ENCODE data around the gene CACNA1C.
A peak's percentile ranks its signal among the peaks of the same experiment; 100 is the strongest.

Gene CACNA1C

GRCh38 chr12:2393016-2393415, 340.2 kb downstream of the CACNA1C start:
- no peak for DNase-seq (ENCODE audit: low read depth)

GRCh38 chr12:2393996-2394395, 341.2 kb downstream of the CACNA1C start:
- DNase-seq (ENCODE audit: low read depth): no peak

- DNase-seq (ENCODE audit: low read depth): peak; percentile 67
Measured at GRCh38 chr12:2395354-2395977, 342.7 kb downstream of the CACNA1C start.

DNA sequence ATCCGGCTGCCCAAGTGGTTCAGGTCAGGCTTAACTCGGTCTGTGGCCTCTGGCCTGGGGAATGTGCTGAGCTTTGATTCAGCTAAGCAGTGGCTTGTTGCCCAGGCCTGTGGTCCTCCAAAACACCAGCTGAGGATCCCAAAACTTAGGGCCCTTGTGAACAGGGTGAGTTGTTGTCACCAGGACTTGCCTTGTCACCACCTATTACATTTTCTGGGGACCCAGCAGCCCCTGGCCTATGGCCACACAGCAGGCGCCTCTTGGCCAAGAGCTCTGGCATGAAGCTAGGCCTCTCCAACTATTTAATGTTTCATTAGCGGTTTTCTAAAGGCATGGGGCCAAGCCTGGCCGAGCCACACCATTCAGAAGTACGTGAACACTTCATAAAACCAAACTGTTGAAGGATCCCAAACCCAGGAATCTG, 343.7 kb downstream of the CACNA1C start:
- no peak for DNase-seq (ENCODE audit: low read depth)

DNA sequence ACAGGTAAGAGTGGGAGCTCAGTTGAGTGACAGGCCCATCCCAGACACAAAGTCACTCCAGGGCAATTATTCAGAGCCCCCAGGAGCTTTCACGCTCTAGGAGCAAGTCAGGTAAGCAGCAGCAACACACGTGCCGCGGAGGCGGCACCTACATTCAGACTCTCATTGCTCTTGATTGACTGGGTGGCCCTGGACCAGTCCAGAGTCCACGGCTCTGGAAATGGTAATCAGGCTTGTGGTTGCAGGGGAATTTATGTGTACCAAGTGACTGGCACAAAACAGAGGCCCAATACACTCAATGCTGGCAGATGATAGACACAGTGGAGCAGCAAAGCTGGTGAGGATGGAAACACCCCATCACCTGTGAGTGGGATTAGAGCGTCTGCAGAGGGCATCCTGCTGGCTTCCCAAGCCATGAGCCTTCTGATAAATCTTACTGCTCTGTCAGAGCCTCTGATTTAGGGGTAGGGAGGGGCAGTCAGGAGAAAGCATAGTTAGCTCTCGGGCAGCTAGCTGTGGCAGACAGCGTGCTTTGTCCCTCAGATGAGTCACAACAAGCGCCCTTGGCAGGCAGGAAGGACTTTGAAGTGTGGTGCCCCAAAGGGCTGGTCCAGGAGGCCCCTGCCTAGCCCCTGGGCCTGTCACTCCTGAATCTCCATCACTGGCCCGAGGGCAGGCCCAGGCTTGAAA, 344.7 kb downstream of the CACNA1C start:
- DNase-seq (ENCODE audit: low read depth): no peak

DNA sequence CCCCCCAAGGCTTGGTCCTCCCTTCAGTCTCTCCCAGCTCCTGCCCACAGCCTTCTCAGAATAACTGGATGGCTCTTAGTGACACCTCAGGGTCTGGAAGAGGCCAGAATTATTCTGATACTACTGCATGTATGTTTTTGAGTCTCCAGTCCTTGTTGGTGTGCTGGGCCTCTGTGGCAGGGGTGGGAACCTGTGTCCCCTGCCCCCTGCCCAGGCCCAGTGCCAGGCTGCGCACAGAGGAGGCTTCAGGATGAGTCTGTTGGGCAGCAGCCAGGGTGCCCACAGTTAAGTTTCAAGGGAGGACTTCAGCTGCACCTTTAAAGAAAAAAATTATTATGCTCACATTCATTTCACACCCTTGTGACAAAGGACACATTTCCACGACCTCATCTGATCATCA, 348.3 kb downstream of the CACNA1C start:
- no peak for DNase-seq (ENCODE audit: low read depth)

- no peak for DNase-seq (ENCODE audit: low read depth)
Measured at GRCh38 chr12:2402073-2402579, 349.3 kb downstream of the CACNA1C start.

DNA sequence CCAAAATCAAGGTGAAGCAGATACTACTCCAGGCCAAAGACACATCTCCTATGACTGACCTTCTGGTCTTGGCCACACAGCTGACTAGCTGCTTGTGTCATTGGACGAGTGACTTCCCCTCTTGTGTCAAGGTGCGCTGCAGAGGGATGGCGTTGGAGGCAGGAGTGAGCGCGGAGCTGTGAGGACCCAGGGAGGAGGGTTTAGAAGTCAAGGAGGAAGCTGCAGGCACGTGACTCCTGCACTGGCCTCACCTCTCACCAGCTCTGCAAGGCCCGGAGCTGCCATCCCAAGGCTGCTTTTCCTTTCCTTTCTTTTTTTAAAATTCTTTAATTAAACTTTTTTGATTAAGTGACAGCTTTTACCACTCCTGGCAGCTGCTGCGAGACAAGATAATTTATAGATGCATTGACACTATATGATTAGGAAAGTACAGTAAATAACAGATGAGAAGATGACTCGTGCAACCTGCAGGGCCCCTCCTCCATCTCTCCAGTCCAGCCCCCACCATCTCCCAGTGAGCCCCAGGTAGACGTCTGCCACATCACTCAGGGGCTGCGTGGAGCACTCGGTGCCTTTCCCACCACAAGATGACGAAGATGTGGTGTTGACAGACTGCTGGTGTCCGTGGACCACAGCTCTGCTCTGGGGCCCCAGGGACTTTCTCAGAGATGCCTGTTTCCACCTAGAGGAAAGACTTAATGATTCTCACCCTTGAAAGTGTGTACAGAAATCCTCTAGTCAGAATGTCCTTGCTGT, 350.6 kb downstream of the CACNA1C start:
- DNase-seq (ENCODE audit: low read depth): no peak

GRCh38 chr12:2405039-2405438, 352.3 kb downstream of the CACNA1C start:
- no peak for DNase-seq (ENCODE audit: low read depth)

- DNase-seq (ENCODE audit: low read depth): no peak
Measured at GRCh38 chr12:2406903-2407302, 354.1 kb downstream of the CACNA1C start.

- no peak for DNase-seq (ENCODE audit: low read depth)
Measured at GRCh38 chr12:2408262-2408661, 355.5 kb downstream of the CACNA1C start.

DNA sequence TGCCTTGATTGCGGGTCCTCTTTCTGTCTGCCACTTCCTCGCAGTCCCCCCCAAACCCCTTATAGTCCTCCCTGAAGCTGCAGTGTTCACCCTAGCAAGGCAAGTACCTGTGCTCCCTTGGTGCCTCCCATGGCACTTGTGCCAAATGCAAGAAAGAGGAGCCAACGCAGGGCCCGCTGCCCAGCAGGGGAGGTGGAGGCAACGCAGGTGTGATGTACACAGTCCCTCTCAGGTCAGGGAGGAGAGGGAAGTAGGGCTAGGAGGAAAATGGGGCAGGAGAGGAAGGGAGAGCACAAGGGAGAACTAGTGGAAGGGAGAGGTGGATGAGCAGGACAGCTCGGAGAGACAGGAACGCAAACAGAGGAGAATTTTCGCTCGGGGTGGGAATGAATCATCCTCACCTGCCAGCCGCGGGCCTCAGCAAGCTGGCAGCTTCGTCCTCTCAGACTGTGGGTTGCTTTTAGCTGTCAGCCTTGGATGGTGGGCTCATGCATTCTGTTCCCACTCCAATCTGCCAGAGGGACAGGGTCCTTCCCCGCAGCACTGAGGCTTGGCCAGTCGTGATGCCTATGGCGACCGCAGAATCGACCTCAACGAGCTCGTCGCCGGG, 357.0 kb downstream of the CACNA1C start:
- no peak for DNase-seq (ENCODE audit: low read depth)

DNA sequence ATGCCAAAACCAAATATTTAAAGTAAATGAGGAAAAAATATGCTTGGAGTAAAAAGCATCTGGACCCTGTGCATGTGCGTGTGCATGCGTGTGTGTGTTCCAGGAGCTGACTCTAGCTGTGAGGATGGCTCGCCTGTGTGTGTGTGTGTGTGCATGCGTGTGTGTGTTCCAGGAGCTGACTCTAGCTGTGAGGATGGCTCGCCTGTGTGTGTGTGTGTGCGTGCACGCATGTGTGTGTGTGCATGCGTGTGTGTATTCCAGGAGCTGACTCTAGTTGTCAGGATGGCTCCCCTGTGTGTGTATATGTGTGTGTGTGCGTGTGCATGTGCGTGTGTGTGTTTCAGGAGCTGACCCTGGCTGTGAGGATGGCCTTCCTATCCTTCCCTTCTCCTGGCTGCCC, 357.7 kb downstream of the CACNA1C start:
- no peak for DNase-seq (ENCODE audit: low read depth)

DNA sequence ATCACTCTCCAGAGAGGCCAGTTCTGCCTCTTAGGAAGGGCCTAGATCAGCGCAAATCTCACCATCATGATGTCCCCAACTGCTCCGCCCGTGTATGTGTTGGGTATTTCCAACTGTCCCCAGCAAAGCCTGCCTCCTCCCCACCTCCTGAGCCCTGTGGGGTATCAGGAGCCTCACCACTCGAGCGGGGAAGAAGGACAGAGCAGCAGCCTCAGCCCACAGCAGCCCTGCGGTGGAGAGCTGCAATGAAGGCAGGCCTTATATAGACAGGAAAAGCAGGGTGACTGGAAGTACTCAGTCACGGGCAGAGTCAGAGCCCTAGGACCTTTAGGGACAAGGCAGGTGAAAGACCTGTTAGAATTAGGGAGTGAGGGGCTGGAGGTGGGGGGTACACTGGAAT, 358.2 kb downstream of the CACNA1C start:
- no peak for DNase-seq (ENCODE audit: low read depth)

DNA sequence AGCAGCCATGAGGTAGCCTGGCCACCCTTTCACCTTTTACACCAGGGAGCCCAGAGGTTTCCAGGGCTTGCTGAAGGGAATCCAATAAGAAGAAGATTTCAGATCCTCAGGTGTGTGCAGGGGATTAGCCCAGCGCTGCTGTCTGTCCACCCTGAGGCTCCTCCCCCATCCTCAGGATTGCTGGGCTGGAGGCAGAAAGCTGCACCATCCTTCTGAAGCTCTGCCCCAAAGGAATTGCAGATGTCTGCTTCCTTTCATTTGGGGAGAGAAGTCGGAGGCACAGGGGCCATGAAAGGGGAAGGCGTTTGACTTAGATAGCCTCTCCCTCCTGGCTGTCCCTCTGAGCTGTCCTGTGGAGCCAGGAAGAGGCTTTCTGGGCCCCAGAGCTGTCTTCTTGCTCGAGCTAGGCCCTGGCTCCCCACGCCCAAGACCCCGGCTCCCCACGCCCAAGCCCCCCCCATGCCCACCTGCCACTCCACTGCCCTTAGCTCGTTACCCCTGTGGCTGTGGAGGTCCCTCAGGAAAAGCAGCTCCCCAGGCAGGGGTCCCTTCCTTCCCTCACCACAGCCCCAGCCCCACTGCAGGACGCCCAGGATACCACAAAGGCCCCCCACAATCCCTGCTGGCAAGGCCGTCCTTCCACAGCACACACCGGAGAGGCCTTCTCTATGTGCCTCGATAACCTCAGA, 359.0 kb downstream of the CACNA1C start:
- no peak for DNase-seq (ENCODE audit: low read depth)

GRCh38 chr12:2412305-2412643, 359.5 kb downstream of the CACNA1C start:
- DNase-seq (ENCODE audit: low read depth): no peak

GRCh38 chr12:2413301-2413700, 360.5 kb downstream of the CACNA1C start:
- no peak for DNase-seq (ENCODE audit: low read depth)

GRCh38 chr12:2413999-2414792, 361.4 kb downstream of the CACNA1C start:
- no peak for DNase-seq (ENCODE audit: low read depth)

GRCh38 chr12:2414810-2415567, 362.2 kb downstream of the CACNA1C start:
- DNase-seq (ENCODE audit: low read depth): peak; percentile 4

DNA sequence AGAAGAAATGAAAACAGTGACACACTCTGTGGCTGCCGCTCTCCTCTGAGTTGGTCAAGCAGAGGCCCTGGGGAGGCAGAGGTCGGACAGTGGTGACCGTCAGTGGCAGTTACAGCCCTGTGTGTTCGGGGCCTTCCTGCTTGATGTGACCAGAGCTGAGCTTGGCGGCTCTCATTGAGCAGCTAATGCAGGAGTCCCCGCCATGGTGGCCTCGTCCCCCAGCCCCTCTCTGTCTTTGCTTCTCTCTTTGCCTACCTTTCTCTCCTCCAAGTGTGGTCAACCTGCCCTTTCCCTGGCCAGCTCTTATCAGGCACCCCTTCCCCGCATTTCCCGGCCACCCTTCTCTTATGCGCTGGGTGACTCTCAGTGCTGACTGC, 362.8 kb downstream of the CACNA1C start:
- DNase-seq (ENCODE audit: low read depth): no peak

GRCh38 chr12:2416158-2416557, 363.4 kb downstream of the CACNA1C start:
- no peak for DNase-seq (ENCODE audit: low read depth)
